Gastroesophageal sphincter (tissue), 3 donors: ENCODE measurements around the gene KDM5C.

Source experiments
- EP300 ChIP-seq: sonication (generic); formaldehyde crosslinking; IDR thresholded peaks from one replicate; pipeline ENCODE4 v1.6.1; 2017; ENCODE audit warnings: antibody characterized with exemption, mild to moderate bottlenecking
- POLR2A ChIP-seq, 2 donors: fragments of 450-650 bp; IDR thresholded peaks; one replicate each; pipeline ENCODE4 v1.6.1; 2017; ENCODE audit warnings: antibody characterized with exemption in 2 of 2, mild to moderate bottlenecking in 2 of 2, moderate library complexity in 1 of 2
- TF ChIP-seq, protein P1 (sequence below), 4 experiments: fragments of 200-600 bp in 2 of 4; fragments of 450-650 bp in 2 of 4; sonication (generic) in 1 of 4; IDR thresholded peaks; one replicate each; pipeline ENCODE4 v1.5.1; 2017 to 2019; ENCODE audit warnings: antibody characterized with exemption in 4 of 4, mild to moderate bottlenecking in 2 of 4, moderate library complexity in 2 of 4

DNA sequence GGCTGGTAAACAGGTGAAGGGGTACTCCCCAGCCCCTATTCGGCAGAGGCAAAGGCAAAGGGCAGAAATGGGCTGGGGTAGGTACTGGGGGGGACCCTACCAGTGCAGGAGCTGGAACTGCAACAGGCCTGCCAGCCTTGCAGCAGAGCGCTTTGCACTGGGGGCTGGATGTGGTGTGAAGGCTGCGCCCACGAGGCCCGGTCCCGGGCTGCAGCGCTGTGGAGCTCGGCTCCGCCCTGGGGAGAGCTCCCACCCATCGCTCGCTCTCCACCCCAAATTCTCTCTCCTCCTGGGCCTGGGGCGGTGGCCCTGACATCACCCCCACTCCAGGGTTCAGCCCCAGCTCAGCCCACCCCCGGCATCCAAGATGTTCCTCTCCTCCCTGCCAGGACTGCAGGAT lies 32.2 kb upstream of the KDM5C start:
- TF ChIP-seq, protein P1, sequence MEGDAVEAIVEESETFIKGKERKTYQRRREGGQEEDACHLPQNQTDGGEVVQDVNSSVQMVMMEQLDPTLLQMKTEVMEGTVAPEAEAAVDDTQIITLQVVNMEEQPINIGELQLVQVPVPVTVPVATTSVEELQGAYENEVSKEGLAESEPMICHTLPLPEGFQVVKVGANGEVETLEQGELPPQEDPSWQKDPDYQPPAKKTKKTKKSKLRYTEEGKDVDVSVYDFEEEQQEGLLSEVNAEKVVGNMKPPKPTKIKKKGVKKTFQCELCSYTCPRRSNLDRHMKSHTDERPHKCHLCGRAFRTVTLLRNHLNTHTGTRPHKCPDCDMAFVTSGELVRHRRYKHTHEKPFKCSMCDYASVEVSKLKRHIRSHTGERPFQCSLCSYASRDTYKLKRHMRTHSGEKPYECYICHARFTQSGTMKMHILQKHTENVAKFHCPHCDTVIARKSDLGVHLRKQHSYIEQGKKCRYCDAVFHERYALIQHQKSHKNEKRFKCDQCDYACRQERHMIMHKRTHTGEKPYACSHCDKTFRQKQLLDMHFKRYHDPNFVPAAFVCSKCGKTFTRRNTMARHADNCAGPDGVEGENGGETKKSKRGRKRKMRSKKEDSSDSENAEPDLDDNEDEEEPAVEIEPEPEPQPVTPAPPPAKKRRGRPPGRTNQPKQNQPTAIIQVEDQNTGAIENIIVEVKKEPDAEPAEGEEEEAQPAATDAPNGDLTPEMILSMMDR (IDR thresholded peaks at IDR 0.05), result no peak
- no peak for TF ChIP-seq POLR2A (IDR thresholded peaks at IDR 0.05)
- TF ChIP-seq EP300, result no peak
